Measurements from ENCODE around the gene ROBO1.
"Not testable (repeated sequence)": the region's sequence is repeated elsewhere in the genome, so short reads cannot be mapped to it uniquely, and the experiment has no call there.

Gene ROBO1

GRCh38 chr3:79217096-79217495 is 550.7 kb downstream of the ROBO1 start:
- DNase-seq: no peak

GRCh38 chr3:79215286-79215685 is 552.5 kb downstream of the ROBO1 start:
- no peak for DNase-seq

GRCh38 chr3:79211586-79212359 is 556.0 kb downstream of the ROBO1 start:
- DNase-seq: no peak

- DNase-seq: no peak
Measured at GRCh38 chr3:79204351-79204750, 563.4 kb downstream of the ROBO1 start.

GRCh38 chr3:79203144-79203519 is 564.7 kb downstream of the ROBO1 start:
- no peak for DNase-seq

GRCh38 chr3:79202471-79203143 is 565.2 kb downstream of the ROBO1 start:
- no peak for DNase-seq

GRCh38 chr3:79200456-79200855 is 567.3 kb downstream of the ROBO1 start:
- DNase-seq: no peak

- no peak for DNase-seq
Measured at GRCh38 chr3:79199966-79200365, 567.8 kb downstream of the ROBO1 start.

GRCh38 chr3:79187426-79187825 is 580.4 kb downstream of the ROBO1 start:
- DNase-seq: no peak

- DNase-seq: no peak
Measured at GRCh38 chr3:79184251-79184650, 583.5 kb downstream of the ROBO1 start.

- DNase-seq: no peak
Measured at GRCh38 chr3:79183496-79183895, 584.3 kb downstream of the ROBO1 start.

- DNase-seq: no peak
Measured at GRCh38 chr3:79178471-79179180, 589.2 kb downstream of the ROBO1 start.

GRCh38 chr3:79175870-79176269 is 591.9 kb downstream of the ROBO1 start:
- no peak for DNase-seq

GRCh38 chr3:79173259-79173658 is 594.5 kb downstream of the ROBO1 start:
- not testable (repeated sequence) for DNase-seq

GRCh38 chr3:79172241-79172640 is 595.6 kb downstream of the ROBO1 start:
- DNase-seq: no peak

GRCh38 chr3:79170021-79170420 is 597.8 kb downstream of the ROBO1 start:
- no peak for DNase-seq

- DNase-seq: no peak
Measured at GRCh38 chr3:79167651-79168416, 600.0 kb downstream of the ROBO1 start.

- no peak for DNase-seq
Measured at GRCh38 chr3:79162653-79163052, 605.1 kb downstream of the ROBO1 start.

- DNase-seq: no peak
Measured at GRCh38 chr3:79161941-79162340, 605.9 kb downstream of the ROBO1 start.

GRCh38 chr3:79160421-79160820 is 607.4 kb downstream of the ROBO1 start:
- DNase-seq: no peak

- no peak for DNase-seq
Measured at GRCh38 chr3:79159736-79160135, 608.1 kb downstream of the ROBO1 start.

- no peak for DNase-seq
Measured at GRCh38 chr3:79157191-79157590, 610.6 kb downstream of the ROBO1 start.

GRCh38 chr3:79154865-79155264 is 612.9 kb downstream of the ROBO1 start:
- DNase-seq: no peak
